Endometrial microvascular endothelial cells (primary cell): ENCODE data around the gene CSRNP3. TPM values are rescaled to one million over a fixed set of nuclear protein-coding genes. Genes with fewer than 3 reads are reported as not detected.

ENCODE experiments used
- in situ Hi-C: cut with HindIII; loops from 2 replicates; pipeline ENCODE4 v1.10.0; 2017; ENCODE audit warnings: low sequenced_read_pairs, low pct_unique_long_range_greater_than_20kb; ENCODE audit errors: inconsistent ontology term
- total RNA-seq: library from RNA; depleted of rRNA; stranded (reverse); fragments of >200 nt; gene quantifications from one replicate; pipeline ENCODE4 v1.2.3, GENCODE V29; 2015; ENCODE audit errors: inconsistent ontology term

CSRNP3 gene
- not detected for total RNA-seq

- in situ Hi-C loops, result no loop called here
Observed at GRCh38 chr2:165469417-165469816, at the start of gene CSRNP3. TSS of gene CSRNP3 (plus strand) at chr2:165469698. CDS start at chr2:165595066, 125,368 bp downstream.

- in situ Hi-C loops, result no loop called here
Observed at GRCh38 chr2:165420231-165420630, 49.3 kb upstream of the CSRNP3 start.

- in situ Hi-C loops, result no loop called here
Observed at GRCh38 chr2:165423081-165423480, 46.4 kb upstream of the CSRNP3 start.

- in situ Hi-C loops, result no loop called here
Observed at GRCh38 chr2:165425556-165425955, 43.9 kb upstream of the CSRNP3 start.

- in situ Hi-C loops, result no loop called here
Observed at GRCh38 chr2:165427686-165428085, 41.8 kb upstream of the CSRNP3 start.

GRCh38 chr2:165428926-165429325 lies 40.6 kb upstream of the CSRNP3 start:
- in situ Hi-C loops, result no loop called here

GRCh38 chr2:165431014-165431413 lies 38.5 kb upstream of the CSRNP3 start:
- in situ Hi-C loops, result no loop called here

GRCh38 chr2:165432234-165432966 lies 37.1 kb upstream of the CSRNP3 start:
- in situ Hi-C loops, result no loop called here

GRCh38 chr2:165434865-165435496 lies 34.5 kb upstream of the CSRNP3 start:
- in situ Hi-C loops, result no loop called here

- in situ Hi-C loops, result no loop called here
Observed at GRCh38 chr2:165435611-165436010, 33.9 kb upstream of the CSRNP3 start.

- in situ Hi-C loops, result no loop called here
Observed at GRCh38 chr2:165436559-165436958, 32.9 kb upstream of the CSRNP3 start.

GRCh38 chr2:165440367-165440766 lies 29.1 kb upstream of the CSRNP3 start:
- in situ Hi-C loops, result no loop called here

GRCh38 chr2:165443511-165443910 lies 26.0 kb upstream of the CSRNP3 start:
- in situ Hi-C loops, result no loop called here

GRCh38 chr2:165448406-165448805 lies 21.1 kb upstream of the CSRNP3 start:
- in situ Hi-C loops, result no loop called here

GRCh38 chr2:165450156-165450555 lies 19.3 kb upstream of the CSRNP3 start:
- in situ Hi-C loops, result no loop called here

- in situ Hi-C loops, result no loop called here
Observed at GRCh38 chr2:165452327-165452726, 17.2 kb upstream of the CSRNP3 start.

- in situ Hi-C loops, result no loop called here
Observed at GRCh38 chr2:165453561-165454094, 15.9 kb upstream of the CSRNP3 start.

GRCh38 chr2:165454905-165455304 lies 14.6 kb upstream of the CSRNP3 start:
- in situ Hi-C loops, result no loop called here

- in situ Hi-C loops, result no loop called here
Observed at GRCh38 chr2:165456027-165456426, 13.5 kb upstream of the CSRNP3 start.

GRCh38 chr2:165462443-165462842 lies 7.1 kb upstream of the CSRNP3 start:
- in situ Hi-C loops, result no loop called here
